GM13976 (cell line): ENCODE results near the gene SCAMP4.

Experiments used
- DNase-seq: peaks from one replicate; pipeline ENCODE4 v3.0.0; 2012; ENCODE audit warnings: low spot score
- in situ Hi-C: fragments of 300-500 bp; cut with MboI; formaldehyde crosslinking; loops from one replicate; pipeline ENCODE4 v1.12.0; 2022; ENCODE audit warnings: low sequenced_read_pairs, mixed read lengths, inconsistent platforms; ENCODE audit not compliant: unreplicated experiment
- TF ChIP-seq, protein P1 (sequence below): IDR thresholded peaks from 2 replicates; pipeline ENCODE4 v1.5.1; 2012; ENCODE audit warnings: borderline replicate concordance, mild to moderate bottlenecking; ENCODE audit not compliant: insufficient read depth; ENCODE audit errors: extremely low read depth, missing control alignments, control extremely low read depth

The SCAMP4 gene

DNA sequence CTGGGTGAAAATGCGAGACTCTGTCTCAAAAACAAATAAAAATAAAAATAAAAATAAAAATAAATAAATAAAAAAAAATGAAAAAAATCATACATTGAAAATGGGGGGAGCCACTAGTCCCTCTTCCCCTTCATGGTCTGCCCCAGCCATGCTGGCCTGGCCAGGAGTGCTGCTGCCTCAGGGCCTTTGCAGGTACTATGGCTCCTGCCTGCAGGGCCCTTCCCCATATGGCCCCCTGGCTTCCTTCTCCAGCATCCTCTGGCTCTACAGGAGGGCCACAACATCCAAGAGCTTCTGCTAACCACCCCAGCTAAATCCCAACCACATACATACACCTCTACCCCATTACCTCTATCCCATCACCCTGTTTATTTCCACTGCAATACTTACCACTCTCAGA, 15.3 kb upstream of the SCAMP4 start:
- in situ Hi-C loops = no loop called here
- no peak for DNase-seq
- TF ChIP-seq, protein P1, sequence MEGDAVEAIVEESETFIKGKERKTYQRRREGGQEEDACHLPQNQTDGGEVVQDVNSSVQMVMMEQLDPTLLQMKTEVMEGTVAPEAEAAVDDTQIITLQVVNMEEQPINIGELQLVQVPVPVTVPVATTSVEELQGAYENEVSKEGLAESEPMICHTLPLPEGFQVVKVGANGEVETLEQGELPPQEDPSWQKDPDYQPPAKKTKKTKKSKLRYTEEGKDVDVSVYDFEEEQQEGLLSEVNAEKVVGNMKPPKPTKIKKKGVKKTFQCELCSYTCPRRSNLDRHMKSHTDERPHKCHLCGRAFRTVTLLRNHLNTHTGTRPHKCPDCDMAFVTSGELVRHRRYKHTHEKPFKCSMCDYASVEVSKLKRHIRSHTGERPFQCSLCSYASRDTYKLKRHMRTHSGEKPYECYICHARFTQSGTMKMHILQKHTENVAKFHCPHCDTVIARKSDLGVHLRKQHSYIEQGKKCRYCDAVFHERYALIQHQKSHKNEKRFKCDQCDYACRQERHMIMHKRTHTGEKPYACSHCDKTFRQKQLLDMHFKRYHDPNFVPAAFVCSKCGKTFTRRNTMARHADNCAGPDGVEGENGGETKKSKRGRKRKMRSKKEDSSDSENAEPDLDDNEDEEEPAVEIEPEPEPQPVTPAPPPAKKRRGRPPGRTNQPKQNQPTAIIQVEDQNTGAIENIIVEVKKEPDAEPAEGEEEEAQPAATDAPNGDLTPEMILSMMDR = no peak

DNA sequence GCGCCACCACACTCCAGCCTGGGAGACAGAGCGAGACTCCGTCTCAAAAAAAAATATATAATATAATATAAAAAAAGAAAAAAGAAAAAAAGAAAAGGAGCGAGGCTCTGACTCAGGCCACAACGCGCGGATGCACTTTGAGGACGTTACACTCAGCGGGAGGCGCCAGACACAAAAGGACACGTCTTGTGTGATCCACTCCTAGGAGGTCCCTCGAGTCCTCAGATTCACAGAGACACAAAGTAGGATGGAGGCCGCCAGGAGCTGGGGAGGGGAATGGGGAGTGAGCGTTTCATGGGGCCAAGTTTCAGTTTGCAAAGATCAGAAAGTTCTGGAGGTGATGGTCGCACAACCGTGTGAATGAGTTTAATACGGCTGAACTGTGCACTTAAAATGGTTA, 11.4 kb upstream of the SCAMP4 start:
- in situ Hi-C loops = no loop called here
- TF ChIP-seq, protein P1 = no peak
- no peak for DNase-seq

DNA sequence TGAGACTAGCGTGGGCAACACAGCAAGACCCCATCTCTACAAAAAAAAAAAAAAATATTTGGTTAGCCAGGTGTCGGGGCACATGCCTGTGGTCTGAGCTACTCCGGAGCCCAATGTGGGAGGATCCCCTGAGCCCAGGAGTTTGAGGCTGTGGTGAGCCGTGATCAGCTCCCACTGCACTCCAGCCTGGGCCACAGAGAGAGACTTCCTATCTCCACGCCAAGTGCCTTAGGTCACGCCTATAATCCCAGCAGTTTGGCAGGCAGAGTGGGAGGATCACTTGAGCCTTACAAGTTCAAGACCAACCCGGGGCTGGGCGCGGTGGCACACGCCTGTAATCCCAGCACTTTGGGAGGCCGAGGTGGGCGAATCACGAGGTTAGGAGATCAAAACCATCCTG, 8.7 kb upstream of the SCAMP4 start:
- in situ Hi-C loops = no loop called here
- DNase-seq = no peak
- TF ChIP-seq, protein P1 = no peak

DNA sequence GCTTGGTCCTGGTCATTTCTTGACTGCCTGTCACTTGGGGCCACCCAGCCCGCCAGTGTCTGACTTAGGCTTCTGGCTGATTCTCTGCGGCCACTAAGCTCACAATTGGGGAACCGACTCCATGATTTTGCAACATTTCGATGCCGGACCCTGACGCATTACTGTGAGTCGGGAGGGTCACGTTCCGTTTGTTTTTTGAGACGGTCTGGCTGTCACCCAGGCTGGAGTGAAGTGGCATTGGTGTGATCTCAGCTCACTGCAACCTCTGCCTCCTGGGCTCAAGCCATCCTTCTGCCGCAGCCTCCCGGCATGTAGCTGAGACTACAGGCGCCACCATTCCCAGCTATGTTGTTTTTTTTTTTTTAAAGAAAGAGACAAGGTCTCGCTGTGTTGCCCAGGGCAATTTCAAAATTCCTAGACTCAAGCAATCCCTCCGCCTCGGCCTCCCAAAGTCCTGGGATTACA, 3.2 kb upstream of the SCAMP4 start:
- DNase-seq = no peak
- TF ChIP-seq, protein P1 = no peak
- in situ Hi-C loops = no loop called here

DNA sequence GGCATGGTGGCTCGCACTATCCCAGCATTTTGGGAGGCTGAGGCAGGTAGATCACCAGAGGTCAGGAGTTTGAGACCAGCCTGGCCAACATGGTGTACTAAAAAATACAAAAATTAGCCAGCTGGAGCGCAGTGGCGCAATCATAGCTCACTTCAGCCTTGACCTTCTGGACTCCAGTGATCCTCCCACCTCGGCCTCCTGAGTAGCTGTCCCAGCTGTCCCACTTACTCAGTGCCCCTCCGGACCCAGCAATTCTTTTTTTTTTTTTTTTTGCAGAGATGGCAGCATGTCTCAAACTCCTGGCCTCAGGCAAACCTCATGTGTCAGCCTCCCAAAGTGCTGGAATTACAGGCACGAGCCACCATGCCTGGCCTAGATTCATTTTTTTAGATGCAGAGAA, 2.3 kb upstream of the SCAMP4 start:
- no peak for DNase-seq
- TF ChIP-seq, protein P1 = no peak
- in situ Hi-C loops = no loop called here

DNA sequence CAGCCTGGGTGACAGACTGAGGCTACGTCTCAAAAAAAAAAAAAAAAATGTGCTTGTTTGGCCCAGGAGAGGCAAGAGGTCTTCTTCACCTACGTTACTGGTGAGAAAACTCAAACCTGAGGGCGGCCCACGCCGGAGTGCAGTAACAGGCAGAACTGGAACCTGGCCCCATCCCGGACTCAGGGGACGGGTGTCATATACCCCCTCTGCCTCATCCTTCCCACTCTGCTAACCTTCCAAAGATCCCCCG, 414 bp upstream of the SCAMP4 start:
- in situ Hi-C loops = no loop called here
- DNase-seq = no peak
- TF ChIP-seq, protein P1 = no peak

DNA sequence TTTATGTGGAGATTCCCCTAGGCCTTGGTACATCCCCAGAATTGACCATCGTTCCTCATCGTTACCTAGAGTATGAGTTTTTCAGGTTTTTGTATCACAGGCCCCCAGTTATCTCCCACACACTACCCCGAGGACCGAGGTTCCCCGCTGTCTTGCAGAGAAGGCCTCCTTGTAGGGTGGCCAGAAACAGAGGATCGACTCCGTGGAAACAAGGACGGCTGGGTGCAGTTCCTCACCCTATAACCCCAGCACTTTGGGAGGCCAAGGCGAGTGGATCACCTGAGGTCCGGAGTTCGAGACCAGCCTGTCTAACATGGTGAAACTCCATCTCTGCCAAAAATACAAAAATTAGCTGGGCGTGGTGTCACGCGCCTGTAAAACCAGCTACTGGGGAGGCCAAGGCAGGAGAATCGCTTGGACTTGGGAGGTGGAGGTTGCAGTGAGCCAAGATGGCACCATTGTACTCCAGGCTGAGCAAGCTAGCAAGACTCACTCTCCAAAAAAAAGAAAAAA, 720 bp downstream of the SCAMP4 start:
- in situ Hi-C loops = no loop called here
- TF ChIP-seq, protein P1 = no peak
- DNase-seq = no peak
